Stimulated activated memory B cell treated with anti-CD40 and anti-IgM and Interleukin-4, amounts not matched to agents 10 μg/mL and 1 μg/mL and 100 μg/mL, for 72 hours (primary cell): ENCODE results near the gene KCNJ13.
A peak's percentile ranks its signal among the peaks of the same experiment; 100 is the strongest.

Source experiments
- ATAC-seq: fragments of 150-1000 bp; cut with Tn5 transposase; 2 replicates; pipeline ENCODE4 v1.10.0; 2021
- H3K27ac Mint-ChIP-seq: one replicate; pipeline ENCODE4 v1.8.0; 2022; ENCODE audit warnings: mild to moderate bottlenecking, mixed read lengths
- H3K27me3 Mint-ChIP-seq: one replicate; pipeline ENCODE4 v1.8.0; 2022; ENCODE audit warnings: mixed read lengths
- H3K36me3 Mint-ChIP-seq: one replicate; pipeline ENCODE4 v1.8.0; 2022; ENCODE audit warnings: mixed read lengths
- H3K4me1 Mint-ChIP-seq: one replicate; pipeline ENCODE4 v1.8.0; 2022; ENCODE audit warnings: mixed read lengths
- H3K4me3 Mint-ChIP-seq: one replicate; pipeline ENCODE4 v1.8.0; 2022; ENCODE audit warnings: mild to moderate bottlenecking, moderate library complexity, mixed read lengths
- H3K9me3 Mint-ChIP-seq: one replicate; pipeline ENCODE4 v1.8.0; 2022; ENCODE audit warnings: mixed read lengths

Gene KCNJ13

DNA sequence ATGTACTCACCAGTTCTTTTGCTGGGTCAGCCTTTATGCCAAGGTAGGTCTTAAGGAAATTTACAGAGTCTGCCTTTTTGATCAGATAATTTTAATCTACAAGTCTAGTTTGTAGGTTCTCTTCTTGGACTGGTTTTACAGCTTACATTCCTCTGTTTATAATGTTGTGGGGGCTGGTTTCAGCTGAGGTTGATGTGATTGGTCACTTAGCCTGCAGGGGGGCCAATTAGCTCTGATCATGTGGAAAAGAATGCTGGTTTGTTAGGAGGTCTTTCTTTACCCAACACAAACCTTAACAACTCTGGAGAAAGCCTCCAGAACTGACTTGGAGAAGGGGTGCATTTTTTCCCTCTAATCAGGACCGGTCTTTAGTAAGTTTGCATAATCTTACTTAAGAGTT is at the start of gene KCNJ13:
Gene KCNJ13, minus strand, starts transcription at position 131 of the 400 bp plus-strand sequence. CDS start 5,203 bp downstream, outside the sequence.
- no peak within 1 kb of the TSS for H3K4me3 Mint-ChIP-seq
- H3K9me3 Mint-ChIP-seq, result no peaks in the 10 kb centered on the region
- no peak within 1 kb of the TSS for H3K27ac Mint-ChIP-seq
- peaks cover 22% of the 10 kb centered on the region for H3K36me3 Mint-ChIP-seq
- ATAC-seq, result no peak
- no peaks in the 10 kb centered on the region for H3K27me3 Mint-ChIP-seq
- peaks cover 31% of the 10 kb centered on the region for H3K4me1 Mint-ChIP-seq

DNA sequence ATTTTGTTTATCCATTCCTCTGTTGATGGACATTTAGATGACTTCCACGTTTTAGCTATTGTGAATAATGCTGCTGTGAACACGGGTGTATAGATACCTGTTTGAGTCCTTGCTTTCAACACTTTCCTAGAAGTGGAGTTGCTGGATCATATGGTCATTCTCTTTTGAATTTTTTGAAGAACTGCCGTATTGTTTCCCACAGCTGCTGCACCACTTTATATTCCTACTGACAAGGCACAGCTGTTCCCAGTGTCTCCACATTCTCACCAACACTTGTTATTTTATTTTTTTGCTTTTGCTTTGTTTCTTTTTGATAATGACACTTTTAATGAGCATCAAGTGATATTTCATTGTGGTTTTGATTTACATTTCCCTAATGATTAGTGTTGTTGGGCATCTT is 41.4 kb upstream of the KCNJ13 start:
- no peaks in the 10 kb centered on the region for H3K9me3 Mint-ChIP-seq
- no peak for ATAC-seq
- no peak overlapping the region for H3K4me3 Mint-ChIP-seq
- H3K27me3 Mint-ChIP-seq, result no peaks in the 10 kb centered on the region
- H3K4me1 Mint-ChIP-seq, result no peaks in the 10 kb centered on the region
- H3K27ac Mint-ChIP-seq, result no peak overlapping the region
- H3K36me3 Mint-ChIP-seq, result peaks cover 57% of the 10 kb centered on the region

DNA sequence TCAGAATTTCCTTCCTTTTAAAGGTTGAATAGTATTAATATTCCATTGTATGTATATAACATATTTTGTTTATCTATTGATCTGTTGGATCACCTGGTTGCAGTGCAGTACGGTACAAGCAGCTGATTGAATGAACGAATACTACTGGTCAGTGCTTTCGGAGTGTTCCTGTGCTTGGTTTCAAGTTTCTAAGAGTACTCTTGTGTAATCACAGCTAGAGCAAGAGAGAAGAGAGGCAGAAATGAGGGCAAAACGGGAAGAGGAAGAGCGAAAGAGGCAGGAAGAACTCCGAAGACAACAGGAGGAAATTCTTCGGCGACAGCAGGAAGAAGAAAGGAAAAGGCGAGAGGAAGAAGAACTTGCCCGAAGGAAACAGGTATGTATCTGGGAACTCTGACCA is 40.3 kb upstream of the KCNJ13 start:
- no peak for ATAC-seq
- Mint-ChIP-seq H3K27ac (peak overlapping the region; percentile 27), H3K36me3 (peaks cover 67% of the 10 kb centered on the region), H3K9me3 (no peaks in the 10 kb centered on the region), H3K4me1 (no peaks in the 10 kb centered on the region), H3K27me3 (no peaks in the 10 kb centered on the region), H3K4me3 (no peak overlapping the region)

DNA sequence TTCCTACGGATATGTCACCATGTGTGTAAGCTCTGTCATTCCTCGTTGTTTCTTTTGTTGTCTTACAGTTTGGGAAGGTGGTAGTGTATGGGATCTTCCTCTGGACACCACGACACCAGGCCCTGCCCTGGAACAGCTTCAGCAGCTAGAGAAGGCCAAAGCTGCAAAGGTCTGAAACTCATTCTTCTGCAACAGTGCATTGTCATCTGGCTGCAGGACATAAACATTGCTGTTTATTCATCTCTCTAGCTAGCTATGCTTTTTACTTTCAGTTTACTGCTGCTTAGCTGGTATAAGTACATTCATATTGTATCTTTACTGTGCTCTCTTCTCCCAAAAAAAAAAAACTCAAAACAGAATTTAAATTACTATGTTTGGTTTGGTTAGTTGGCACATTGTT is 39.2 kb upstream of the KCNJ13 start:
- ATAC-seq, result no peak
- H3K4me3 Mint-ChIP-seq, result no peak overlapping the region
- H3K27ac Mint-ChIP-seq, result no peak overlapping the region
- no peaks in the 10 kb centered on the region for H3K9me3 Mint-ChIP-seq
- no peaks in the 10 kb centered on the region for H3K4me1 Mint-ChIP-seq
- H3K36me3 Mint-ChIP-seq, result peaks cover 63% of the 10 kb centered on the region
- H3K27me3 Mint-ChIP-seq, result no peaks in the 10 kb centered on the region

DNA sequence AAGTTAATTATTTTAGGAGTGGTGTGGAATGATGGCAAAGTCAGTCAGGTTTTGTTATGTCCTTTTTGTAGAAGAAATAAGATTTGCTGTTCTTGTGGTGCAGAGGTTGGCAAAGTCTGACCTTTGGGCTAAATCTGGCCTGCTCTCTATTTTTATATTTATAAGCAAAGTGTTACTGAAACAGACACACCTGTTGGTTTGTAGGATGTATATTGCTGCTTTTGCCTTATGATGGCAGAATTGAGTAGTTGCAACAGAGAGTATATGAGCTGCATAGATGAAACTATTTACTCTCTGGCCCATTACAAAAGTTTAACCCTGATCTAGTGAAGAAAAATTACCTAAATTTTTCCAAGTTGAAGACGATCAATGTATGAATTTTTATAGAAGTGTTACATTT is 34.1 kb upstream of the KCNJ13 start:
- ATAC-seq, result no peak
- Mint-ChIP-seq H3K27me3 (no peaks in the 10 kb centered on the region), H3K4me3 (no peak overlapping the region), H3K36me3 (peaks cover 54% of the 10 kb centered on the region), H3K9me3 (no peaks in the 10 kb centered on the region), H3K27ac (no peak overlapping the region), H3K4me1 (no peaks in the 10 kb centered on the region)

DNA sequence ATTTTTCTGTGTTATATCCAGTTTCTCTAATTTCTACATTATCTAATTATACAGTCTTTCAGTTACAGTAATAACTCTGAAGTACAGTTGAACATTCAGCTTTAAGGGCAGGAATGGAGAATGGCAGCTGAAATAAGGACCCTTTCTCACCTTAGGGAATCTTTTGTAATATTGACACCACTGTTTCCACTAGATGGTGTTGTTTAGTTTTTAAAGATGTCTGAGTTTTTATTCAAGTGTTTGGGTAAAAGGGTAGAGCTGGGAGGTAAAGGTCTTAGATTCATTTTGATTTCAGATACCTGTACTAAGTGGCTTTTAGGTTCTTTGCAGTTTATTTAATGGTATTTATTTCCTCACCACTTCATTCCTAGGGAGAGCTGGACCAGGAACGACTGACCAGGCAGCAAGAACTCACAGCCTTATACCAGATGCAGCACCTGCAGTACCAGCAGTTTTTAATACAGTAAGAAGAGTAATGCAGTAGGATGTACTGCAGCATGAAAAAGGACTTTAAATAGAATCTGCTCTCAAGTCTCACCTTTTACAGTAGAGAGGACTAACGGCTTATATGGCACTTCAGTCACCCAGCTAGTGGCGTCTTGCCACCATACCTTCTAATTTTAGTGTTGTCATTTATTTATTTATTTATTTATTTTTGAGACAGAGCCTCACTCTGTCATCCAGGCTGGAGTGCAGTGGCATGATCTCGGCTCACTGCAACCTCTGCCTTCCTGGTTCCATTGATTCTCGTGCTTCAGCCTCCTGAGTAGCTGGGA is 33.2 kb upstream of the KCNJ13 start:
- Mint-ChIP-seq H3K36me3 (peaks cover 63% of the 10 kb centered on the region), H3K4me3 (no peak overlapping the region), H3K27ac (no peak overlapping the region), H3K27me3 (no peaks in the 10 kb centered on the region), H3K9me3 (no peaks in the 10 kb centered on the region), H3K4me1 (no peaks in the 10 kb centered on the region)
- ATAC-seq, result no peak

DNA sequence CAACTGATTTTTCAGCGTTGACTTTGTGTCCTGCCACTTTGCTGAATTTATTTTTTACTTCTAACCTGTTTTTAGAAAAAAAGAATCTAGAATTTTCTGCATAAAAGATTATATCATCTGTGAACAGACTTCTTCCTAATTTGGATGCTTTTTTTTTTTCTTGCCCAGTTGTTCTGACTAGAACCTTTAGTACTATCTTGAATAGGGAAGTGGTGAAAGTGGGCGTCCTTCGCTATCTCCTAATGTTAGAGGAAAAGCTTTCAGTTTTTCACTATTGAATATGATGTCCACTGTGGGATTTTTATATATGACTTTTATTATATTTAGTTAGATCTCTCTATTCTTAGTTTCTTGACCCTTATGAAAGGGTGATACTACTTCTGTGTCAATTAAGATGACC is 25.7 kb upstream of the KCNJ13 start:
- Mint-ChIP-seq H3K4me1 (no peaks in the 10 kb centered on the region), H3K9me3 (no peaks in the 10 kb centered on the region), H3K36me3 (peaks cover 83% of the 10 kb centered on the region), H3K4me3 (no peak overlapping the region), H3K27me3 (no peaks in the 10 kb centered on the region), H3K27ac (no peak overlapping the region)
- ATAC-seq, result no peak

DNA sequence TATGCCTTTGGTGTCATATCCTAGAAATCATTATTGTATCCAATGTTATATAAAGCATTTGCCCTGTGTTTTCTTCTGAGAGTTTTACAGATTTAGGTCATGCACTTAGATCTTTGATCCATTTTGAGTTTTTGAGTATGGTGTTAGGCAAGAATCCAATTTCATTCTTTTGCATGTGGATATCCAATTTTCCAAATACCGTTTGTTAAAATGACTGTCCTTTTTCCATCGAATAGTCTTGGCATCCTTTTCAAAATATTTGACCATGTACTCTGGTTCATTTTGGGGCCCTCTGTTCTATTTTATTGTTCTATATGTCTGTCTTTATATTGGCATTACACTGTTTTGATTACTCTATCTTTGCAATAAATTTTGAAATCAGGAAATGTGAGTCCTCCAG is 23.8 kb upstream of the KCNJ13 start:
- no peaks in the 10 kb centered on the region for H3K4me1 Mint-ChIP-seq
- H3K4me3 Mint-ChIP-seq, result no peak overlapping the region
- H3K36me3 Mint-ChIP-seq, result peaks cover 84% of the 10 kb centered on the region
- no peak for ATAC-seq
- H3K9me3 Mint-ChIP-seq, result no peaks in the 10 kb centered on the region
- no peak overlapping the region for H3K27ac Mint-ChIP-seq
- no peaks in the 10 kb centered on the region for H3K27me3 Mint-ChIP-seq

DNA sequence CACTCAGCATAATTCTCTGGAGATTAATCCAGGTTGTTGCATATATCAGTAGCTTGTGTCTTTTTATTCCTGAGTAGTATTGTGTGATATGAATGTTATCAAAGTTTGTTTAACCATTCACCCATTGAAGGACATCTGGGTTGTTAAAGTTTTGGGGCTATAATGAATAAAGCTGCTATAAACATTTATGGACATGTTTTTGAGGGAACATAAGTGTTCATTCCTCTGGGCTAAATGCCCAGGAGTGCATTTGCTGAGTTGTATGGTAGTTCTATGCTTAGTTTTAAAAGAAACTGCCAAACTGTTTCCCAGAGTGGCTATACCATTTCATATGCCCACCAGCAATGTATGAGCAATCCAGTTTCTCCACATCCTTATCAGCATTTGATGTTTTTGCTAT is 21.8 kb upstream of the KCNJ13 start:
- Mint-ChIP-seq H3K36me3 (peaks cover 74% of the 10 kb centered on the region), H3K9me3 (no peaks in the 10 kb centered on the region), H3K4me1 (no peaks in the 10 kb centered on the region), H3K27ac (no peak overlapping the region), H3K4me3 (no peak overlapping the region), H3K27me3 (no peaks in the 10 kb centered on the region)
- ATAC-seq, result no peak

DNA sequence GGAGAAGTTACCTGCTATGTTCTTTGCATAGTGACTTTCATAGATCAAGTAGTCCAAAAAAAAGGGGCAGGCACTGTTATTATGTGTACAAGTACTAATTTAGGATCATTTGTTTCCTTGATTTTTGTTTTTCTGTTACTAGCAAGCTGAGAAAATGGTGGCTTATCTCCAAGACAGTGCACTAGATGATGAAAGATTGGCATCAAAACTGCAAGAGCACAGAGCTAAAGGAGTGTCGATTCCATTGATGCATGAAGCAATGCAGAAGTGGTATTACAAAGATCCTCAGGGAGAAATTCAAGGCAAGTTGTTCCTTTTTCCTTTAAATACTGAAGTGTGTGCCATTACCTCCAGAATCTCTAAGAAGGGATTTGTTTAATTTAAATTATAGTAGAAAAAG is 19.6 kb upstream of the KCNJ13 start:
- Mint-ChIP-seq H3K4me3 (no peak overlapping the region), H3K27ac (no peak overlapping the region), H3K36me3 (peaks cover 68% of the 10 kb centered on the region), H3K4me1 (no peaks in the 10 kb centered on the region), H3K27me3 (no peaks in the 10 kb centered on the region), H3K9me3 (no peaks in the 10 kb centered on the region)
- no peak for ATAC-seq

DNA sequence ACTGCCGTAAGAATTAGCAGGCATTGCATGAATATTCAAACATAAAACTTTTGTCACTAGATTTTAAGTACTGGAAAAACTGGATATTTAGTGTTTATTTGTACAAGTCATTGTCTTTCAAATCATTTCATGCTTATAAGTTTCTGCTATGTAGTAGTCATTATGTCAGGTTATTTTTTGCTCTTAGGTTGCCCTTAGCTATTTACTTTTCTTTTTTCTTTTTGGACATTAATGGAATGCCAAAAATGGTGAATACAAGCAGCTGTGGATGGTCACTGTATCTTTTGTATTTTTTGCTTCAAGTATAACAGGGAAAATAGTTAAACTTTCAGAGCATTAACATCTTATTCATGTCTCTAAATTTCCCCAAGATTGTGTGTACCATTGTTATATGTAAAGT is 18.6 kb upstream of the KCNJ13 start:
- Mint-ChIP-seq H3K9me3 (no peaks in the 10 kb centered on the region), H3K36me3 (peaks cover 68% of the 10 kb centered on the region), H3K4me3 (no peak overlapping the region), H3K27ac (no peak overlapping the region), H3K4me1 (no peaks in the 10 kb centered on the region), H3K27me3 (no peaks in the 10 kb centered on the region)
- ATAC-seq, result no peak

DNA sequence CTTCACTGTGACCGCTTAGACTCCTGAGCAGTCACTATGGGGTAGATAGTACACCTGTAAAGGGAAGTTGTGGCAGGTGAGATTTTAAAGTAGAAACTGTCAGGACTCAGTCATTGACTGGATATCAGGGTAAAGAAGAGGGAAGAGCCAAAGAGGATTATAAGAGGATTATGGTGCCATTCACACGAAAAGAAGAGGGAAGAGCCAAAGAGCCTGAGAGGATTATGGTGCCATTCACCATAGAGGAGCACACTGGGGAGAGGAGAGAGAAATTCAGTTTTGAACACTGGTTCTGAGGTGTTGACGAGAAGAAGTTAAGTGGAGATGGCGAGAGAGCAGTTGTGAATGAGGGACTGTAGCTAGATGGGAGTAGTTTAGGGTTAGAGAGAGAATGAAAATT is 16.9 kb upstream of the KCNJ13 start:
- H3K36me3 Mint-ChIP-seq, result peaks cover 70% of the 10 kb centered on the region
- no peaks in the 10 kb centered on the region for H3K4me1 Mint-ChIP-seq
- H3K27me3 Mint-ChIP-seq, result no peaks in the 10 kb centered on the region
- no peak overlapping the region for H3K4me3 Mint-ChIP-seq
- ATAC-seq, result no peak
- no peaks in the 10 kb centered on the region for H3K9me3 Mint-ChIP-seq
- no peak overlapping the region for H3K27ac Mint-ChIP-seq

DNA sequence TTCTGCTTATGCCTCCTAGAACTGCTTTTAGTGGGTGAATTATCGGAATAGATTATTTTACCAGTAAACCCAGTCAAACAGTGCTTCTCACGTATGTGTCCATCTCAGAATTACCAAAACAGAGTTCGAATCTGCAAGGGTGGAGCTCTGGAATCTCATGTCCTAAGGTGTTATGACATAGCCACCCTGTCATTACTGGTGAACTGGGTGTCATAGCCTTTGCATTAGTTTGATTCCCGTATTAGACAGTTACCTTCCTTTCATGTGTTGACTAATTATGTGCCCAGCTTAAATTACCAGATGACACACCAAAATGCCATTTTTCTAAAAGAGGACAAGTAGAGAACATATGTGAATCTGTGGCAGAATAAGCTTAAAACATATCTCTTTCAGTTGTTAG is 15.2 kb upstream of the KCNJ13 start:
- Mint-ChIP-seq H3K27ac (no peak overlapping the region), H3K27me3 (no peaks in the 10 kb centered on the region), H3K4me1 (no peaks in the 10 kb centered on the region), H3K4me3 (no peak overlapping the region), H3K36me3 (peaks cover 68% of the 10 kb centered on the region), H3K9me3 (no peaks in the 10 kb centered on the region)
- no peak for ATAC-seq

DNA sequence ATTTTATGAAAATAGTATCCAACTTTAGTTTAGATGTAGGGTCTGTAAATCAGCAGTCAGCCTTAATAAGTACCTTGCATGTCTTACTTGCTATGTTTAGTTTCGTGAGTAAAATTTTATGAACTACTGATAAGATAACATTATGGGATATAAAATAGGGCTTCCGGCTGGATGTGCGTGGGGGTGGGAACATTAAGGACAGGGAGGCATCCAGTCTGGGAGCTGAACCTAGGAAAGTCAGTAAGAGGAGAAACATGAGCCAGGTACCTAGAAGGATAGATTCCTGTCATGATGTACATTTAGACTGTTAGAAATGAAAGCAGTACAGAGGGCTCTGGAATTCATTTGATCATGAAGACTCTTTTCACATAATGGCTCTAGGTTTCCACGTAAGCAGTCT is 12.7 kb upstream of the KCNJ13 start:
- no peak for ATAC-seq
- no peaks in the 10 kb centered on the region for H3K4me1 Mint-ChIP-seq
- H3K27me3 Mint-ChIP-seq, result no peaks in the 10 kb centered on the region
- peaks cover 52% of the 10 kb centered on the region for H3K36me3 Mint-ChIP-seq
- no peak overlapping the region for H3K4me3 Mint-ChIP-seq
- H3K9me3 Mint-ChIP-seq, result no peaks in the 10 kb centered on the region
- H3K27ac Mint-ChIP-seq, result no peak overlapping the region

DNA sequence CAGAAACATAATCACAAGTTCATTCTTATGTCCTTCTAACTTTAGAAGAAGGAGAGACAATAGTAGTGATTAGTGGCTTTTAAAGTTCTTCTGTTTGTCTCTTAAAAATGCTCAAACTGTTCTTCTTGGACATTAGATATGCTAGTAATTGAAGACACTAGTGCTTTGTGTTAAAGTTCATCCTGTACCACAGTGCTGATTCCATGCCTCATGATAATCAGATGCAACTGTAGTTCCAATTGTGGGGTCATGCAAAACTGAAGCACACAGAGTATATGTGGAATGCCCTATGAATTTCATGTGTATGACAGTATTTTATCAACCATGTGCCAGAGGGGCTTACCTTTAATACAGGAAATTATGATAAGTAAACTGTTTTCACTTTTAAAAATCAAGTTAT is 11.4 kb upstream of the KCNJ13 start:
- no peaks in the 10 kb centered on the region for H3K9me3 Mint-ChIP-seq
- no peak overlapping the region for H3K4me3 Mint-ChIP-seq
- peaks cover 52% of the 10 kb centered on the region for H3K36me3 Mint-ChIP-seq
- no peaks in the 10 kb centered on the region for H3K27me3 Mint-ChIP-seq
- no peaks in the 10 kb centered on the region for H3K4me1 Mint-ChIP-seq
- no peak overlapping the region for H3K27ac Mint-ChIP-seq
- no peak for ATAC-seq

DNA sequence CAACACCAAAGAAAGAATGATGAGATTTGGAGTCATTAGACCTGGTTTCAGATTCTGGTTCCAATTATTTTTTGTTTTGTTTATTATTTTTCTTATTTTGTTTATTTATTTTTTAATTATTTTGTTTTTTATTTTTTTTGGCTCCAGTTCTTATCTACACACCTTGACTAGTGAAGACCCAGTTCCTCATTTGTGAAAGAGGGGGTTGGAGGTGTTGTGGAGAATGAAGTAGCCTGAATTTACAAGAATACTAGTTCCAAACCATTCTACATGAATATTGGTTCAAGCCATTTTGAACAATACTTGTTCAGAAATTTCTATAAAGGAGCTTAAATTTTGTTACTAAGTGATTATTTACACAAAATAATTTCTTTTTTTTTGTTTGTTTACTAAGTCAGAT is 6.9 kb upstream of the KCNJ13 start:
- Mint-ChIP-seq H3K4me3 (no peak overlapping the region), H3K27ac (no peak overlapping the region), H3K27me3 (no peaks in the 10 kb centered on the region), H3K9me3 (no peaks in the 10 kb centered on the region), H3K4me1 (peaks cover 8% of the 10 kb centered on the region), H3K36me3 (peaks cover 15% of the 10 kb centered on the region)
- ATAC-seq, result no peak
